Duodenal mucosa (tissue), 2 donors: ENCODE data around the gene C8A.

Experiments used
- H3K27ac ChIP-seq: one replicate; pipeline ENCODE4 v1.7.0; 2013; ENCODE audit warnings: low read depth, low read length
- H3K27me3 ChIP-seq, 2 donors: one replicate each; pipeline ENCODE4 v1.7.0; 2013; ENCODE audit warnings: low read length in 2 of 2, control low read depth in 1 of 2; ENCODE audit not compliant: insufficient read depth in 2 of 2, control insufficient read depth in 1 of 2
- H3K36me3 ChIP-seq, 2 donors: one replicate each; pipeline ENCODE4 v1.7.0; 2013; ENCODE audit warnings: low read length in 2 of 2, control low read depth in 1 of 2; ENCODE audit not compliant: insufficient read depth in 2 of 2, control insufficient read depth in 1 of 2
- H3K4me1 ChIP-seq, 2 donors: one replicate each; pipeline ENCODE4 v1.7.0; 2013; ENCODE audit warnings: low read length in 2 of 2, control low read depth in 1 of 2; ENCODE audit not compliant: insufficient read depth in 2 of 2, control insufficient read depth in 1 of 2
- H3K4me3 ChIP-seq, 2 donors: one replicate each; pipeline ENCODE4 v1.7.0; 2013; ENCODE audit warnings: low read length in 2 of 2, low read depth in 1 of 2
- H3K9ac ChIP-seq, 2 donors: one replicate each; pipeline ENCODE4 v1.7.0; 2013; ENCODE audit warnings: low read length in 2 of 2, low read depth in 1 of 2
- H3K9me3 ChIP-seq, 2 donors: one replicate each; pipeline ENCODE4 v1.7.0; 2013; ENCODE audit warnings: low read length in 2 of 2, control low read depth in 1 of 2; ENCODE audit not compliant: control insufficient read depth in 1 of 2

C8A gene

GRCh38 chr1:56903778-56904177 lies 49.2 kb downstream of the C8A start:
- Histone ChIP-seq H3K9ac (no peak overlapping the region), H3K27me3 (no peaks in the 10 kb centered on the region), H3K4me3 (no peak overlapping the region), H3K4me1 (peaks cover 2 to 19% of the 10 kb centered on the region in 2 donors), H3K36me3 (no peaks in the 10 kb centered on the region), H3K9me3 (no peaks in the 10 kb centered on the region), H3K27ac (no peak overlapping the region)

GRCh38 chr1:56904663-56905397 lies 50.2 kb downstream of the C8A start:
- no peaks in the 10 kb centered on the region for H3K36me3 ChIP-seq
- H3K27me3 ChIP-seq = no peaks in the 10 kb centered on the region
- H3K4me3 ChIP-seq = no peak overlapping the region
- H3K9me3 ChIP-seq = no peaks in the 10 kb centered on the region
- no peak overlapping the region for H3K27ac ChIP-seq
- peaks cover 6 to 18% of the 10 kb centered on the region in 2 donors for H3K4me1 ChIP-seq
- H3K9ac ChIP-seq = no peak overlapping the region

- no peak overlapping the region for H3K9ac ChIP-seq
- no peaks in the 10 kb centered on the region for H3K27me3 ChIP-seq
- peaks cover 6 to 18% of the 10 kb centered on the region in 2 donors for H3K4me1 ChIP-seq
- H3K36me3 ChIP-seq = no peaks in the 10 kb centered on the region
- H3K4me3 ChIP-seq = no peak overlapping the region
- H3K9me3 ChIP-seq = no peaks in the 10 kb centered on the region
- no peak overlapping the region for H3K27ac ChIP-seq
These were observed 51.1 kb downstream of the C8A start for GRCh38 chr1:56905667-56906066.

GRCh38 chr1:56908619-56909221 lies 54.1 kb downstream of the C8A start:
- Histone ChIP-seq H3K27ac (no peak overlapping the region), H3K9me3 (no peaks in the 10 kb centered on the region), H3K4me3 (no peak overlapping the region), H3K27me3 (no peaks in the 10 kb centered on the region), H3K9ac (no peak overlapping the region), H3K4me1 (peaks cover 6 to 14% of the 10 kb centered on the region in 2 donors), H3K36me3 (no peaks in the 10 kb centered on the region)

GRCh38 chr1:56910441-56910985 lies 55.9 kb downstream of the C8A start:
- no peaks in the 10 kb centered on the region for H3K9me3 ChIP-seq
- no peaks in the 10 kb centered on the region for H3K36me3 ChIP-seq

GRCh38 chr1:56911098-56911938 lies 56.7 kb downstream of the C8A start:
- Histone ChIP-seq H3K4me1 (peaks cover 6 to 19% of the 10 kb centered on the region in 2 donors), H3K4me3 (no peak overlapping the region), H3K27ac (no peak overlapping the region), H3K9me3 (no peaks in the 10 kb centered on the region), H3K9ac (no peak overlapping the region), H3K27me3 (no peaks in the 10 kb centered on the region), H3K36me3 (no peaks in the 10 kb centered on the region)

More at GRCh38 chr1:56910441-56910985, 55.9 kb downstream of the C8A start:
- Histone ChIP-seq H3K4me1 (peaks cover 6 to 14% of the 10 kb centered on the region in 2 donors), H3K9ac (no peak overlapping the region), H3K27me3 (no peaks in the 10 kb centered on the region), H3K27ac (no peak overlapping the region), H3K4me3 (no peak overlapping the region)

- no peak overlapping the region for H3K27ac ChIP-seq
- no peaks in the 10 kb centered on the region for H3K9me3 ChIP-seq
- H3K27me3 ChIP-seq = no peaks in the 10 kb centered on the region
- H3K36me3 ChIP-seq = no peaks in the 10 kb centered on the region
- peaks cover 6 to 19% of the 10 kb centered on the region in 2 donors for H3K4me1 ChIP-seq
- no peak overlapping the region for H3K9ac ChIP-seq
- H3K4me3 ChIP-seq = no peak overlapping the region
These were observed 57.7 kb downstream of the C8A start for GRCh38 chr1:56912325-56912724.

- H3K4me1 ChIP-seq = peaks cover 8 to 9% of the 10 kb centered on the region in 2 donors
- no peak overlapping the region for H3K9ac ChIP-seq
- H3K9me3 ChIP-seq = no peaks in the 10 kb centered on the region
- no peak overlapping the region for H3K4me3 ChIP-seq
- no peaks in the 10 kb centered on the region for H3K27me3 ChIP-seq
- H3K36me3 ChIP-seq = no peaks in the 10 kb centered on the region
- no peak overlapping the region for H3K27ac ChIP-seq
These were observed 61.4 kb downstream of the C8A start for GRCh38 chr1:56915960-56916359.

GRCh38 chr1:56916630-56917029 lies 62.0 kb downstream of the C8A start:
- no peaks in the 10 kb centered on the region for H3K27me3 ChIP-seq

GRCh38 chr1:56917356-56917755 lies 62.8 kb downstream of the C8A start:
- H3K36me3 ChIP-seq = no peaks in the 10 kb centered on the region
- H3K27me3 ChIP-seq = no peaks in the 10 kb centered on the region
- peaks cover 8 to 9% of the 10 kb centered on the region in 2 donors for H3K4me1 ChIP-seq
- no peaks in the 10 kb centered on the region for H3K9me3 ChIP-seq
- H3K27ac ChIP-seq = no peak overlapping the region
- no peak overlapping the region for H3K4me3 ChIP-seq
- no peak overlapping the region for H3K9ac ChIP-seq

More at GRCh38 chr1:56916630-56917029, 62.0 kb downstream of the C8A start:
- H3K4me3 ChIP-seq = no peak overlapping the region
- no peaks in the 10 kb centered on the region for H3K9me3 ChIP-seq
- H3K9ac ChIP-seq = no peak overlapping the region
- peaks cover 8 to 9% of the 10 kb centered on the region in 2 donors for H3K4me1 ChIP-seq
- no peak overlapping the region for H3K27ac ChIP-seq
- no peaks in the 10 kb centered on the region for H3K36me3 ChIP-seq
